ENCODE results near the gene PNO1. TPM values are rescaled to one million over a fixed set of nuclear protein-coding genes. Genes with fewer than 3 reads are reported as not detected.
"Not testable (repeated sequence)": the region's sequence is repeated elsewhere in the genome, so short reads cannot be mapped to it uniquely, and the experiment has no call there.

The PNO1 gene
- total RNA-seq, 3 donors from 2014 or later: 5.1 to 12.3 (median 7.9) TPM

- no peaks in the 10 kb centered on the region for H3K36me3 ChIP-seq (ENCODE audit: low read depth)
- TF ChIP-seq, protein P1, sequence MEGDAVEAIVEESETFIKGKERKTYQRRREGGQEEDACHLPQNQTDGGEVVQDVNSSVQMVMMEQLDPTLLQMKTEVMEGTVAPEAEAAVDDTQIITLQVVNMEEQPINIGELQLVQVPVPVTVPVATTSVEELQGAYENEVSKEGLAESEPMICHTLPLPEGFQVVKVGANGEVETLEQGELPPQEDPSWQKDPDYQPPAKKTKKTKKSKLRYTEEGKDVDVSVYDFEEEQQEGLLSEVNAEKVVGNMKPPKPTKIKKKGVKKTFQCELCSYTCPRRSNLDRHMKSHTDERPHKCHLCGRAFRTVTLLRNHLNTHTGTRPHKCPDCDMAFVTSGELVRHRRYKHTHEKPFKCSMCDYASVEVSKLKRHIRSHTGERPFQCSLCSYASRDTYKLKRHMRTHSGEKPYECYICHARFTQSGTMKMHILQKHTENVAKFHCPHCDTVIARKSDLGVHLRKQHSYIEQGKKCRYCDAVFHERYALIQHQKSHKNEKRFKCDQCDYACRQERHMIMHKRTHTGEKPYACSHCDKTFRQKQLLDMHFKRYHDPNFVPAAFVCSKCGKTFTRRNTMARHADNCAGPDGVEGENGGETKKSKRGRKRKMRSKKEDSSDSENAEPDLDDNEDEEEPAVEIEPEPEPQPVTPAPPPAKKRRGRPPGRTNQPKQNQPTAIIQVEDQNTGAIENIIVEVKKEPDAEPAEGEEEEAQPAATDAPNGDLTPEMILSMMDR (IDR thresholded peaks at IDR 0.05): no peak
- no peaks in the 10 kb centered on the region for H3K9me3 ChIP-seq
- H3K4me3 ChIP-seq: no peak overlapping the region
- ATAC-seq (no peak), DNase-seq (no peak)
- intact Hi-C loops (cut with DNase I, micrococcal nuclease): no loop called here
- H3K4me1 ChIP-seq (ENCODE audit: low read depth): no peaks in the 10 kb centered on the region
Measured at GRCh38 chr2:68171684-68172083, 14.0 kb downstream of the PNO1 start.

DNA sequence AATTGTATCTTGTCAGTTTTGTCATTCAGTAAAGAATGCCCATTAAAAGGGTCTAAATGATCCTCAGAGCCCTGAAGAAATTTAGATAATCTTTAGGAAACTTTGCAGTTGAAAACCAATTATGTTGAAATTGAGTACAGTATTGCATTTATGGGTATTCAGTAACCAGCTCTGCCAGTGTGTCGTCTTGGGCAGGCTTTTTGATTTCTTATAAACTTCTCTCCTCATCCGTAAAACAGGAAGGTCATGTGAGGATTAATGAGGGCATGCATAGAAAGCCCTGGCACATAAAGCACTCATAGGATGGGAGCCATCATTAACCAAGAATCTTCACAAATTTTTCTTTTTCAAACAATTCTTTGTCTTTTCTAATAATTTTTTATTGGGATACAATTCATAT is 14.8 kb downstream of the PNO1 start:
- TF ChIP-seq, protein P1 (IDR thresholded peaks at IDR 0.05): no peak
- no peaks in the 10 kb centered on the region for H3K9me3 ChIP-seq
- H3K4me1 ChIP-seq (ENCODE audit: low read depth): no peaks in the 10 kb centered on the region
- intact Hi-C loops (cut with DNase I, micrococcal nuclease): no loop called here
- ATAC-seq (no peak), DNase-seq (no peak)
- H3K4me3 ChIP-seq: no peak overlapping the region
- H3K36me3 ChIP-seq (ENCODE audit: low read depth): no peaks in the 10 kb centered on the region

DNA sequence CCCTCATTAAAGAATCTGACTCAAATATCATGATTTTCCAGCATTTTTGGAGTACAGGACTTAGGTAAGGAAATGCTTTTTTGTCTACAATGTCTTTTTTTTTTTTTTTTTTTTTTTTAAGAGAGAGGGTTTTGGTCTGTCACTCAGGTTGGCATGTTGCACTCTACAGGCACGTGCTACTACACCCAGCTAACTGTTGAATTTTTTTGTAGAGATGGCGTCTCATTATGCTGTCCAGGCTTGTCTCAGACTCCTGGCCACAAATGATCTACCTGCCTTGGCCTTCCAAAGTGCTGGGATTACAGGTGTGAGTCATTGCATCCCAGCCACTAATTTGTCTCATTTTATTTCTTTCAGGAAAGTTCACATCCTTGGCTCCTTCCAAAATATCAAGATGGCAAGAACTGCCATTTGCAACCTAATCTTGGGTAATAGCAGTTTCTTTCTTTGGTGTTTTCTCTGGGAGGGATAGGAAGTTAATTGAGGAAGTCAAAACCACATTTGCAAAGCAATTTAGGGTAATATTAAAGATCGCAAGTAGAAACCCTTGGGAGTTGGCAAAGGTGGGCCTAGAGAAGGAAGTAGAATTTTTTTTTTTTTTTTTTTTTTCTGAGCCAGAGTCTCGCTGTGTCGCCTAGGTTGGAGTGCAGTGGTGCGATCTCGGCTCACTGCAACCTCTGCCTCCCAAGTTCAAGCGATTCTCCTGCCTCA is 15.5 kb downstream of the PNO1 start:
- TF ChIP-seq, protein P1 (IDR thresholded peaks at IDR 0.05): no peak
- DNase-seq: no peak
- no peaks in the 10 kb centered on the region for H3K4me1 ChIP-seq (ENCODE audit: low read depth)
- intact Hi-C loops (cut with DNase I, micrococcal nuclease): no loop called here
- H3K4me3 ChIP-seq: no peak overlapping the region
- H3K36me3 ChIP-seq (ENCODE audit: low read depth): no peaks in the 10 kb centered on the region
- H3K9me3 ChIP-seq: no peaks in the 10 kb centered on the region
- no peak for ATAC-seq

GRCh38 chr2:68175210-68175609 is 17.5 kb downstream of the PNO1 start:
- H3K4me1 ChIP-seq (ENCODE audit: low read depth); H3K9me3 ChIP-seq; H3K4me3 ChIP-seq; DNase-seq; ATAC-seq; intact Hi-C loops (cut with DNase I, micrococcal nuclease); H3K36me3 ChIP-seq (ENCODE audit: low read depth): not testable (repeated sequence)

DNA sequence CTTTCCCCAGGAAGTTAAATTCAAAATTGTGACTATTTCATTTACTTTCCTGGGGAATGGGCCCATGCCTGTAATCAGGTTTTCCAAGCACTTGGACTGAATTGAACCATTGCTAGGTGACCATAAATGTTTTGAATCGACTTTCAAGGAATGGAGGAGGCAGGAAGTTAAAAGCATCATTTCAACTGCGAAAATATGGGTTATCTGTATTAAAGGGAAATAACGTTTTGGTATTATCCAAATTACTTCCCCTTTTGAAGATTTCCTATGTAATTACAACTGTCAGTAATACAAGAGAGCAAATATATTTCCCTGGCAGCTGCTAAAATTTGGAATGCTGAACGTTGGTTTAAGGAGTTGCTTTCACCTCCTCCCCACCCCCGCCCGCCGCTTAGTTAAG is 19.0 kb downstream of the PNO1 start:
- Histone ChIP-seq H3K9me3 (no peaks in the 10 kb centered on the region), H3K4me3 (no peak overlapping the region), H3K36me3 (ENCODE audit: low read depth) (no peaks in the 10 kb centered on the region), H3K4me1 (ENCODE audit: low read depth) (no peaks in the 10 kb centered on the region)
- no peak for DNase-seq
- ATAC-seq: no peak
- intact Hi-C loops (cut with DNase I, micrococcal nuclease): no loop called here
- TF ChIP-seq, protein P1 (IDR thresholded peaks at IDR 0.05): no peak

DNA sequence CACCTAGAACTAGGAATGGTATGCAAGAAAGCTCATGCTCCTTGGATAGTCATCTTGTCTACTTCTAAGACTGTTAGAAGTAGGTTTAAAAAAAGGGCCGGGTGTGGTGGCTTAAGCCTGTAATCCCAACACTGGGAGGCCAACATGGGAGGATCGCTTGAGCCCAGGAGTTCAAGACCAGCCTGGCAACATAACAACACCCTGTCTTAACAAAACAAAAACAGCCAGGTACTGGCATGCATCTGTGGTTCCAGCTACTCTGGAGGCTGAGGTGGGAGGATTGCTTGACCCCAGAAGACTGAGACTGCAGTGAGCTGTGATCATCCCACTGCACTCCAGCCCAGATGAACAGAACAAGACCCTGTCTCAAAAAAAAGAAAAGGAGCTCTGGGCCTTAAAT is 19.9 kb downstream of the PNO1 start:
- ATAC-seq (no peak), DNase-seq (no peak)
- TF ChIP-seq, protein P1 (IDR thresholded peaks at IDR 0.05): no peak
- intact Hi-C loops (cut with DNase I, micrococcal nuclease): no loop called here
- Histone ChIP-seq H3K9me3 (no peaks in the 10 kb centered on the region), H3K4me1 (ENCODE audit: low read depth) (no peaks in the 10 kb centered on the region), H3K36me3 (ENCODE audit: low read depth) (no peaks in the 10 kb centered on the region), H3K4me3 (no peak overlapping the region)

All from mucosa of descending colon (tissue), 3 donors.